ENCODE measurements around the gene OR9Q1. TPM values are rescaled to one million over a fixed set of nuclear protein-coding genes. Genes with fewer than 3 reads are reported as not detected.
A peak's percentile ranks its signal among the peaks of the same experiment; 100 is the strongest.

OR9Q1 gene
- total and polyA plus RNA-seq, 2 of the 13 experiments (the other 11 are each of a cell fraction or from before 2014, with no cell fraction given), result not detected

DNA sequence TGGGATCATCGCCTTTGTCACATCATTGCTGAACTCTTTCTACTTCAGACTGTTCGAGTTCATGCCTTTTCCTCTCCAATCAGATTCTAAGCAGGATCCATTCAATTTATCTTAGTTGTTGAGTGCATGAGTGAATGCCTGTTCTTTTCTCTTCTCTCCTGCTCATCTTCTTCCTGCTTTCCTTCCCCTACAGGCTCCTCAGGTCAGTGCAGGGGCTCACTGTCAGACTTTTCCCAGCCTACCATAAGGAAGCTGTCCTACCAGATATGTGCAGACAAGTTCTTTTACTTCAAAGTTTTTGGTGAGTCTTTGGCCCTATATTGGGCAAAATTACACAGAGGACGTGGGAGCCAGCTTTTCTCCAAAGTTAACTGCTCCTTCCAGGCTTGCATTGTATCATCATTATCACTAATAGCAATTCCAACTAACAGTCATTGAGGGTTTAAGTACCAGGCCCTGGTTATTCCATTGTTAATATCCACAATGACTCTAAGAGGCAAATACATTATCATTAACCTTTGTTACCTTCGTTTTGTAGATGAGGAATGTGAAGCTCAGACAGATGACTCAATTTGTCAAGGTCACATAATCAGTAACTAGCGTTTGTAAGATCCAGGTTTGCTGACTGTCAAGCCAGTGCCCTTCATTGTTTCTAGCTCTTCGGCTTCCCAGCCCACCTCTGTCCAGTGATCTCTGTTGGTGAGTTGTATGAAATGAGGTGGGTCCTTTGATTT lies 37.4 kb downstream of the OR9Q1 start (continued):
- TF ChIP-seq, protein P1, sequence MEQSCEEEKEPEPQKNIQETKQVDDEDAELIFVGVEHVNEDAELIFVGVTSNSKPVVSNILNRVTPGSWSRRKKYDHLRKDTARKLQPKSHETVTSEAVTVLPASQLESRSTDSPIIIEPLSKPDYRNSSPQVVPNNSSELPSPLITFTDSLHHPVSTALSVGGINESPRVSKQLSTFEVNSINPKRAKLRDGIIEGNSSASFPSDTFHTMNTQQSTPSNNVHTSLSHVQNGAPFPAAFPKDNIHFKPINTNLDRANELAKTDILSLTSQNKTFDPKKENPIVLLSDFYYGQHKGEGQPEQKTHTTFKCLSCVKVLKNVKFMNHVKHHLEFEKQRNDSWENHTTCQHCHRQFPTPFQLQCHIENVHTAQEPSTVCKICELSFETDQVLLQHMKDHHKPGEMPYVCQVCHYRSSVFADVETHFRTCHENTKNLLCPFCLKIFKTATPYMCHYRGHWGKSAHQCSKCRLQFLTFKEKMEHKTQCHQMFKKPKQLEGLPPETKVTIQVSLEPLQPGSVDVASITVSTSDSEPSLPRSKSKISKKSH (CRISPR knock-in tag; IDR thresholded peaks at IDR 0.05; ENCODE audit: borderline replicate concordance), result no peak
- TF ChIP-seq, protein P2, sequence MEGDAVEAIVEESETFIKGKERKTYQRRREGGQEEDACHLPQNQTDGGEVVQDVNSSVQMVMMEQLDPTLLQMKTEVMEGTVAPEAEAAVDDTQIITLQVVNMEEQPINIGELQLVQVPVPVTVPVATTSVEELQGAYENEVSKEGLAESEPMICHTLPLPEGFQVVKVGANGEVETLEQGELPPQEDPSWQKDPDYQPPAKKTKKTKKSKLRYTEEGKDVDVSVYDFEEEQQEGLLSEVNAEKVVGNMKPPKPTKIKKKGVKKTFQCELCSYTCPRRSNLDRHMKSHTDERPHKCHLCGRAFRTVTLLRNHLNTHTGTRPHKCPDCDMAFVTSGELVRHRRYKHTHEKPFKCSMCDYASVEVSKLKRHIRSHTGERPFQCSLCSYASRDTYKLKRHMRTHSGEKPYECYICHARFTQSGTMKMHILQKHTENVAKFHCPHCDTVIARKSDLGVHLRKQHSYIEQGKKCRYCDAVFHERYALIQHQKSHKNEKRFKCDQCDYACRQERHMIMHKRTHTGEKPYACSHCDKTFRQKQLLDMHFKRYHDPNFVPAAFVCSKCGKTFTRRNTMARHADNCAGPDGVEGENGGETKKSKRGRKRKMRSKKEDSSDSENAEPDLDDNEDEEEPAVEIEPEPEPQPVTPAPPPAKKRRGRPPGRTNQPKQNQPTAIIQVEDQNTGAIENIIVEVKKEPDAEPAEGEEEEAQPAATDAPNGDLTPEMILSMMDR (CRISPR knock-in tag; IDR thresholded peaks at IDR 0.05), result no peak
- TF ChIP-seq NBN (conservative IDR thresholded peaks at IDR 0.05) (no peak), ZNF224 (CRISPR knock-in tag; IDR thresholded peaks at IDR 0.05) (no peak), GABPB1 (CRISPR knock-in tag; IDR thresholded peaks at IDR 0.05) (no peak), ZBTB7B (CRISPR knock-in tag; IDR thresholded peaks at IDR 0.05) (no peak), HOXA3 (CRISPR knock-in tag; IDR thresholded peaks at IDR 0.05) (0 out of 2 replicates have a peak, but pooled peaks have one; percentile 18), AHR (CRISPR knock-in tag; IDR thresholded peaks at IDR 0.05) (no peak), ZMYM3 (CRISPR knock-in tag; IDR thresholded peaks at IDR 0.05) (peak; percentile 31; the same call in 1 of the 2 replicates), KLF6 (CRISPR knock-in tag; IDR thresholded peaks at IDR 0.05) (no peak), ZNF703 (CRISPR knock-in tag; IDR thresholded peaks at IDR 0.05; ENCODE audit: borderline replicate concordance) (no peak), ZFP90 (CRISPR knock-in tag; IDR thresholded peaks at IDR 0.05; ENCODE audit: borderline replicate concordance) (no peak), AKAP8 (CRISPR knock-in tag; IDR thresholded peaks at IDR 0.05) (no peak), NR2F6 (IDR thresholded peaks at IDR 0.05) (peak; percentile 69), NR2F6 (CRISPR knock-in tag; IDR thresholded peaks at IDR 0.05) (peak; percentile 81)
- TF ChIP-seq, protein P3, sequence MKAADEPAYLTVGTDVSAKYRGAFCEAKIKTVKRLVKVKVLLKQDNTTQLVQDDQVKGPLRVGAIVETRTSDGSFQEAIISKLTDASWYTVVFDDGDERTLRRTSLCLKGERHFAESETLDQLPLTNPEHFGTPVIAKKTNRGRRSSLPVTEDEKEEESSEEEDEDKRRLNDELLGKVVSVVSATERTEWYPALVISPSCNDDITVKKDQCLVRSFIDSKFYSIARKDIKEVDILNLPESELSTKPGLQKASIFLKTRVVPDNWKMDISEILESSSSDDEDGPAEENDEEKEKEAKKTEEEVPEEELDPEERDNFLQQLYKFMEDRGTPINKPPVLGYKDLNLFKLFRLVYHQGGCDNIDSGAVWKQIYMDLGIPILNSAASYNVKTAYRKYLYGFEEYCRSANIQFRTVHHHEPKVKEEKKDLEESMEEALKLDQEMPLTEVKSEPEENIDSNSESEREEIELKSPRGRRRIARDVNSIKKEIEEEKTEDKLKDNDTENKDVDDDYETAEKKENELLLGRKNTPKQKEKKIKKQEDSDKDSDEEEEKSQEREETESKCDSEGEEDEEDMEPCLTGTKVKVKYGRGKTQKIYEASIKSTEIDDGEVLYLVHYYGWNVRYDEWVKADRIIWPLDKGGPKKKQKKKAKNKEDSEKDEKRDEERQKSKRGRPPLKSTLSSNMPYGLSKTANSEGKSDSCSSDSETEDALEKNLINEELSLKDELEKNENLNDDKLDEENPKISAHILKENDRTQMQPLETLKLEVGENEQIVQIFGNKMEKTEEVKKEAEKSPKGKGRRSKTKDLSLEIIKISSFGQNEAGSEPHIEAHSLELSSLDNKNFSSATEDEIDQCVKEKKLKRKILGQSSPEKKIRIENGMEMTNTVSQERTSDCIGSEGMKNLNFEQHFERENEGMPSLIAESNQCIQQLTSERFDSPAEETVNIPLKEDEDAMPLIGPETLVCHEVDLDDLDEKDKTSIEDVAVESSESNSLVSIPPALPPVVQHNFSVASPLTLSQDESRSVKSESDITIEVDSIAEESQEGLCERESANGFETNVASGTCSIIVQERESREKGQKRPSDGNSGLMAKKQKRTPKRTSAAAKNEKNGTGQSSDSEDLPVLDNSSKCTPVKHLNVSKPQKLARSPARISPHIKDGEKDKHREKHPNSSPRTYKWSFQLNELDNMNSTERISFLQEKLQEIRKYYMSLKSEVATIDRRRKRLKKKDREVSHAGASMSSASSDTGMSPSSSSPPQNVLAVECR (CRISPR knock-in tag; IDR thresholded peaks at IDR 0.05; ENCODE audit: borderline replicate concordance), result no peak
- TF ChIP-seq, protein P4, sequence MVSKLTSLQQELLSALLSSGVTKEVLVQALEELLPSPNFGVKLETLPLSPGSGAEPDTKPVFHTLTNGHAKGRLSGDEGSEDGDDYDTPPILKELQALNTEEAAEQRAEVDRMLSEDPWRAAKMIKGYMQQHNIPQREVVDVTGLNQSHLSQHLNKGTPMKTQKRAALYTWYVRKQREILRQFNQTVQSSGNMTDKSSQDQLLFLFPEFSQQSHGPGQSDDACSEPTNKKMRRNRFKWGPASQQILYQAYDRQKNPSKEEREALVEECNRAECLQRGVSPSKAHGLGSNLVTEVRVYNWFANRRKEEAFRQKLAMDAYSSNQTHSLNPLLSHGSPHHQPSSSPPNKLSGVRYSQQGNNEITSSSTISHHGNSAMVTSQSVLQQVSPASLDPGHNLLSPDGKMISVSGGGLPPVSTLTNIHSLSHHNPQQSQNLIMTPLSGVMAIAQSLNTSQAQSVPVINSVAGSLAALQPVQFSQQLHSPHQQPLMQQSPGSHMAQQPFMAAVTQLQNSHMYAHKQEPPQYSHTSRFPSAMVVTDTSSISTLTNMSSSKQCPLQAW (CRISPR knock-in tag; IDR thresholded peaks at IDR 0.05), result peak; percentile 64; the same call in 1 of the 2 replicates
- TF ChIP-seq, protein P5, sequence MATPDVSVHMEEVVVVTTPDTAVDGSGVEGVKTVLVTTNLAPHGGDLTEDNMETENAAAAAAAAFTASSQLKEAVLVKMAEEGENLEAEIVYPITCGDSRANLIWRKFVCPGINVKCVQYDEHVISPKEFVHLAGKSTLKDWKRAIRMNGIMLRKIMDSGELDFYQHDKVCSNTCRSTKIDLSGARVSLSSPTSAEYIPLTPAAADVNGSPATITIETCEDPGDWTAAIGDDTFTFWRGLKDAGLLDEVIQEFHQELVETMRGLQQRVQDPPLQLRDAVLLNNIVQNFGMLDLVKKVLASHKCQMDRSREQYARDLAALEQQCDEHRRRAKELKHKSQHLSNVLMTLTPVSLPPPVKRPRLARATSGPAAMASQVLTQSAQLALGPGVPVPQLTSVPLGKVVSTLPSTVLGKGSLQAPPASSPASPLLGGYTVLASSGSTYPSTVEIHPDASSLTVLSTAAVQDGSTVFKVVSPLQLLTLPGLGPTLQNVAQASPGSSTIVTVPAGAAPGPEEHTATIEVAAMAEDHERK (CRISPR knock-in tag; IDR thresholded peaks at IDR 0.05; ENCODE audit: low read depth), result no peak
